Measurements from ENCODE around the gene PARP6.

The PARP6 gene

GRCh38 chr15:72199721-72200212 lies 72.6 kb downstream of the PARP6 start:
- DNase-seq, result peak; percentile 88

- no peak for DNase-seq
These were observed 73.2 kb downstream of the PARP6 start for GRCh38 chr15:72199205-72199515.

GRCh38 chr15:72198356-72199204 lies 73.8 kb downstream of the PARP6 start:
- no peak for DNase-seq

GRCh38 chr15:72197460-72198355 lies 74.6 kb downstream of the PARP6 start, which contains the start of gene GRAMD2A:
TSS of gene GRAMD2A (minus strand) at chr15:72197787.
- peak; percentile 38 for DNase-seq

- DNase-seq, result no peak
These were observed 75.3 kb downstream of the PARP6 start for GRCh38 chr15:72197041-72197459.

GRCh38 chr15:72196409-72197040 lies 75.8 kb downstream of the PARP6 start:
- no peak for DNase-seq

- DNase-seq, result peak; percentile 63
These were observed 77.2 kb downstream of the PARP6 start for GRCh38 chr15:72195101-72195511.

- no peak for DNase-seq
These were observed 78.4 kb downstream of the PARP6 start for GRCh38 chr15:72193836-72194396.

- no peak for DNase-seq
These were observed 79.9 kb downstream of the PARP6 start for GRCh38 chr15:72192416-72192815.

Data from hematopoietic multipotent progenitor cell treated with erythropoietin and hydrocortisone succinate and interleukin-3 and kit ligand, for 6 days (in vitro differentiated cells).